NCI-H1436 treated with DMSO at 0.1 percent for 48 hours (cell line): ENCODE data around the gene ITPR2.
"Not testable (repeated sequence)": the region's sequence is repeated elsewhere in the genome, so short reads cannot be mapped to it uniquely, and the experiment has no call there.

ENCODE experiments used
- DNase-seq: peaks from one replicate; lab custom pipeline; 2025; lab: John Stamatoyannopoulos, UW

Gene ITPR2

GRCh38 chr12:26443309-26443708, 389.7 kb downstream of the ITPR2 start:
- DNase-seq = no peak

GRCh38 chr12:26441434-26441833, 391.6 kb downstream of the ITPR2 start:
- no peak for DNase-seq

GRCh38 chr12:26435069-26435404, 398.0 kb downstream of the ITPR2 start:
- DNase-seq = no peak

GRCh38 chr12:26434299-26435068, 398.5 kb downstream of the ITPR2 start:
- no peak for DNase-seq

GRCh38 chr12:26433701-26434100, 399.3 kb downstream of the ITPR2 start:
- DNase-seq = not testable (repeated sequence)

- DNase-seq = no peak
Measured at GRCh38 chr12:26431211-26431610, 401.8 kb downstream of the ITPR2 start.

GRCh38 chr12:26430596-26430995, 402.4 kb downstream of the ITPR2 start:
- DNase-seq = not testable (repeated sequence)

- no peak for DNase-seq
Measured at GRCh38 chr12:26429070-26429691, 403.8 kb downstream of the ITPR2 start.

GRCh38 chr12:26428420-26428819, 404.6 kb downstream of the ITPR2 start:
- no peak for DNase-seq

- DNase-seq = no peak
Measured at GRCh38 chr12:26426652-26427051, 406.3 kb downstream of the ITPR2 start.

- no peak for DNase-seq
Measured at GRCh38 chr12:26425587-26426260, 407.3 kb downstream of the ITPR2 start.

- DNase-seq = no peak
Measured at GRCh38 chr12:26422839-26423398, 410.1 kb downstream of the ITPR2 start.

- no peak for DNase-seq
Measured at GRCh38 chr12:26416550-26416949, 416.4 kb downstream of the ITPR2 start.

- no peak for DNase-seq
Measured at GRCh38 chr12:26410689-26411088, 422.3 kb downstream of the ITPR2 start.

GRCh38 chr12:26406813-26407212, 426.2 kb downstream of the ITPR2 start:
- DNase-seq = no peak

- no peak for DNase-seq
Measured at GRCh38 chr12:26406391-26406790, 426.6 kb downstream of the ITPR2 start.

- DNase-seq = no peak
Measured at GRCh38 chr12:26403601-26404000, 429.4 kb downstream of the ITPR2 start.

GRCh38 chr12:26402648-26403047, 430.3 kb downstream of the ITPR2 start:
- no peak for DNase-seq

- DNase-seq = no peak
Measured at GRCh38 chr12:26401874-26402273, 431.1 kb downstream of the ITPR2 start.

- DNase-seq = no peak
Measured at GRCh38 chr12:26400627-26401026, 432.4 kb downstream of the ITPR2 start.

GRCh38 chr12:26399381-26399780, 433.6 kb downstream of the ITPR2 start:
- no peak for DNase-seq

GRCh38 chr12:26396402-26396801, 436.6 kb downstream of the ITPR2 start:
- no peak for DNase-seq

- no peak for DNase-seq
Measured at GRCh38 chr12:26389343-26389742, 443.7 kb downstream of the ITPR2 start.
